GM23338 (cell line): ENCODE measurements around the gene SPATA25. TPM values are rescaled to one million over a fixed set of nuclear protein-coding genes. Genes with fewer than 3 reads are reported as not detected.
A peak's percentile ranks its signal among the peaks of the same experiment; 100 is the strongest.

ENCODE experiments used
- ATAC-seq: fragments of 200-7000 bp; cut with Tn5 transposase; 3 replicates; pipeline ENCODE4 v1.9.1; 2020
- DNase-seq: peaks from one replicate; pipeline ENCODE4 v3.0.0-alpha.2; 2015; ENCODE audit warnings: low spot score
- H2AFZ ChIP-seq: fragments of 200-600 bp; sonication (generic); 2 replicates; pipeline ENCODE4 v1.8.0; 2016; ENCODE audit warnings: antibody characterized with exemption, mild to moderate bottlenecking, moderate library complexity
- H3F3A ChIP-seq: fragments of 200-600 bp; sonication (generic); replicated peaks from 2 replicates; pipeline ENCODE4 v1.8.0; 2017; ENCODE audit warnings: antibody characterized with exemption, mixed run types, low read depth
- H3K27ac ChIP-seq: fragments of 200-600 bp; sonication (generic); 2 replicates; pipeline ENCODE4 v1.6.1; 2016; ENCODE audit warnings: low read depth
- H3K27me3 ChIP-seq: fragments of 200-600 bp; sonication (generic); 2 replicates; pipeline ENCODE4 v1.8.0; 2016; ENCODE audit warnings: mild to moderate bottlenecking, mixed run types, moderate library complexity; ENCODE audit not compliant: insufficient read depth
- H3K36me3 ChIP-seq: fragments of 200-600 bp; sonication (generic); 2 replicates; pipeline ENCODE4 v1.8.0; 2016; ENCODE audit warnings: mild to moderate bottlenecking; ENCODE audit not compliant: insufficient read depth
- H3K4me1 ChIP-seq: fragments of 200-600 bp; sonication (generic); 2 replicates; pipeline ENCODE4 v1.8.0; 2016; ENCODE audit warnings: mild to moderate bottlenecking, moderate library complexity; ENCODE audit not compliant: insufficient read depth
- H3K4me2 ChIP-seq: fragments of 200-600 bp; sonication (generic); 2 replicates; pipeline ENCODE4 v1.7.1; 2017; ENCODE audit warnings: mixed run types
- H3K4me3 ChIP-seq: fragments of 200-600 bp; sonication (generic); 2 replicates; pipeline ENCODE4 v1.6.1; 2016; ENCODE audit warnings: mixed run types
- H3K79me2 ChIP-seq: fragments of 200-600 bp; sonication (generic); replicated peaks from 2 replicates; pipeline ENCODE4 v1.8.0; 2017; ENCODE audit warnings: mild to moderate bottlenecking; ENCODE audit not compliant: insufficient read depth
- H3K9me2 ChIP-seq: fragments of 200-600 bp; sonication (generic); 2 replicates; pipeline ENCODE4 v1.8.0; 2017; ENCODE audit not compliant: insufficient read depth
- H4K20me1 ChIP-seq: fragments of 200-600 bp; sonication (generic); replicated peaks from 2 replicates; pipeline ENCODE4 v1.8.0; 2017; ENCODE audit warnings: mild to moderate bottlenecking; ENCODE audit not compliant: insufficient read depth
- H3K27ac Mint-ChIP-seq: 2 replicates; pipeline ENCODE4 v1.8.0; 2020; ENCODE audit warnings: inconsistent platforms, mild to moderate bottlenecking, moderate library complexity, mixed read lengths
- H3K27me3 Mint-ChIP-seq: 3 replicates; pipeline ENCODE4 v1.8.0; 2022; ENCODE audit warnings: low read depth, mild to moderate bottlenecking, moderate library complexity, mixed read lengths, inconsistent platforms; ENCODE audit not compliant: insufficient read depth, poor library complexity
- H3K36me3 Mint-ChIP-seq: 3 replicates; pipeline ENCODE4 v1.8.0; 2021; ENCODE audit warnings: low read depth, mild to moderate bottlenecking, inconsistent platforms, moderate library complexity, mixed read lengths
- H3K4me1 Mint-ChIP-seq: 3 replicates; pipeline ENCODE4 v1.8.0; 2020; ENCODE audit warnings: mild to moderate bottlenecking, inconsistent platforms, mixed read lengths
- H3K4me3 Mint-ChIP-seq: 3 replicates; pipeline ENCODE4 v1.8.0; 2021; ENCODE audit warnings: moderate library complexity, mild to moderate bottlenecking, inconsistent platforms, mixed read lengths
- H3K9me3 Mint-ChIP-seq: 3 replicates; pipeline ENCODE4 v1.8.0; 2020; ENCODE audit warnings: moderate library complexity, mild to moderate bottlenecking, inconsistent platforms, mixed read lengths
- CREB1 ChIP-seq: fragments of 250-450 bp; sonication (Bioruptor Pico); IDR thresholded peaks from 2 replicates; pipeline ENCODE4 v1.5.0; 2020; ENCODE audit warnings: low read depth, mild to moderate bottlenecking, moderate library complexity
- CTCF ChIP-seq, 2 experiments: fragments of 200-600 bp in 1 of 2; sonication (generic) in 1 of 2; conservative IDR thresholded peaks; 2 replicates each; pipeline versions ENCODE4 v1.5.1 to v1.6.1; 2016 to 2017; ENCODE audit warnings: antibody characterized with exemption in 2 of 2, low read depth in 2 of 2, mild to moderate bottlenecking in 2 of 2, moderate library complexity in 1 of 2
- ETS1 ChIP-seq: IDR thresholded peaks from 2 replicates; pipeline ENCODE4 v1.6.1; 2016; ENCODE audit warnings: antibody characterized with exemption
- EZH2 ChIP-seq: fragments of 200-600 bp; sonication (generic); IDR thresholded peaks from one replicate; pipeline ENCODE4 v1.8.0; 2017; ENCODE audit warnings: antibody characterized with exemption, mild to moderate bottlenecking, low read depth; ENCODE audit not compliant: unreplicated experiment
- EZH2phosphoT487 ChIP-seq: fragments of 200-600 bp; sonication (generic); IDR thresholded peaks from one replicate; pipeline ENCODE4 v1.8.1; 2018; ENCODE audit warnings: antibody characterized with exemption; ENCODE audit not compliant: unreplicated experiment
- JUNB ChIP-seq: IDR thresholded peaks from one replicate; pipeline ENCODE4 v1.6.1; 2016; ENCODE audit warnings: antibody characterized with exemption; ENCODE audit not compliant: unreplicated experiment
- NANOG ChIP-seq: IDR thresholded peaks from 2 replicates; pipeline ENCODE4 v1.6.1; 2016; ENCODE audit warnings: antibody characterized with exemption, borderline replicate concordance
- POLR2AphosphoS5 ChIP-seq: IDR thresholded peaks from 2 replicates; pipeline ENCODE4 v1.6.1; 2016; ENCODE audit warnings: antibody characterized with exemption, low read depth
- REST ChIP-seq: IDR thresholded peaks from one replicate; pipeline ENCODE4 v1.6.1; 2018; ENCODE audit warnings: antibody characterized with exemption; ENCODE audit not compliant: unreplicated experiment
- STAT1 ChIP-seq: IDR thresholded peaks from one replicate; pipeline ENCODE4 v1.6.1; 2016; ENCODE audit warnings: antibody characterized with exemption; ENCODE audit not compliant: unreplicated experiment
- ZNF114 ChIP-seq: fragments of 250-450 bp; sonication (Bioruptor Pico); IDR thresholded peaks from 2 replicates; pipeline ENCODE4 v1.5.0; 2020; ENCODE audit warnings: mild to moderate bottlenecking, moderate library complexity
- ZNF331 ChIP-seq: fragments of 250-450 bp; sonication (Bioruptor Pico); IDR thresholded peaks from 2 replicates; pipeline ENCODE4 v1.5.0; 2020; ENCODE audit warnings: low read depth, mild to moderate bottlenecking, moderate library complexity
- polyA plus RNA-seq: library from polyadenylated mRNA; unstranded; fragments of >200 nt; fragmentation: Nextera tagmentation; extraction: Ambion mirVana; gene quantifications from 2 replicates; pipeline ENCODE4 v1.2.1, GENCODE V29; 2016
- total RNA-seq: library from RNA; depleted of rRNA; stranded (reverse); fragments of >200 nt; shearing (Covaris generic); gene quantifications from 2 replicates; pipeline ENCODE4 v1.2.3, GENCODE V29; 2014

SPATA25 gene
- total and polyA plus RNA-seq, 2 experiments from 2014 or later = 7.5 TPM; not detected in 1

DNA sequence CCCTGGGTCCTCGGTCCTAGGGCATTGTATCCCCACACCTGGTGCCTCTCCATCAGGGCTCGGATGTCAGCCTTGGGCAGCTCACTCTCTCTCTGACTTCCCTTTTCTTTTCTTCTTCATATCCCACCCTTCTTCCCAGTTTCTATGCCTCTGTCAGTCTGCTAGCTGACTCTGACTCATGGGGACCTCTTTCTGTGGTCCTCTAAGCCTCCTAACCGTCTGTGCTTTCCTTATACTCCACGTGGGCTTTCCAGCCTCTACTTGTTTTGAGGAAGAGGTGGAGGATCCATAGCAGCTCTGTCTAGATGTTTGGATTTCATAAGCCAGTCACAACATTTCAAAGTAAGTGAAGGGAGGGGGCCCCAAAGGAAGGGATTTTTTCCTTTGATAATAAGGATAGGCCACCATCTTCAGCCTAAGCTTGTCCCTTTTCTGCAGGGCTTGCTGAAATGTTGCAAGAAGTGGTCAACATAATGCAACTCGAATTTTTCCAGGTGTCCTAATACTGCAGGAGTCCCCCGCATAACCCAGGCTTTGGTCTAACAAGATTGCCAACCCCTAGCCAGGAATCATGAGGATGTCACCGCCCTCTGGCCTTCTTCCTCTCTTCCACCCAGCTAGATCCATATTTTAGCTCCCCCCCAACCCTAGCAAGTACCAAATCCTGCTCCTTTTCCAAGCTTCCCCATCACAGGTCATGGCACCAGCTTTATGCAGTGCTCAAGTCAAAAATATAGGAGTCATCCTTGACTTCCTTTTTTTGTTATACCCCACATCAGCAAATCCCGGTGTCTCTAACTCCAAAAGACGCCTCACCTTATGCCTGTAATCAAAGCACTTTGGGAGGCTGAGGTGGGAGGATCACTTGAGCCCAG, 33.3 kb upstream of the SPATA25 start:
- peak overlapping the region; percentile 56 for H2AFZ ChIP-seq
- peaks cover 19% of the 10 kb centered on the region for H3K4me1 Mint-ChIP-seq
- no peaks in the 10 kb centered on the region for H3K27me3 ChIP-seq
- no peaks in the 10 kb centered on the region for H3K4me1 ChIP-seq
- no peaks in the 10 kb centered on the region for H3K9me2 ChIP-seq
- no peaks in the 10 kb centered on the region for H3K79me2 ChIP-seq
- no peaks in the 10 kb centered on the region for H3F3A ChIP-seq
- H3K27me3 Mint-ChIP-seq = peaks cover 7% of the 10 kb centered on the region
- TF ChIP-seq ETS1 = no peak
- TF ChIP-seq POLR2AphosphoS5 = no peak
- TF ChIP-seq CREB1 = no peak
- no peak for TF ChIP-seq ZNF331 (CRISPR knock-in tag)
- TF ChIP-seq EZH2phosphoT487 = no peak
- no peak for TF ChIP-seq STAT1
- H3K36me3 Mint-ChIP-seq = no peaks in the 10 kb centered on the region
- DNase-seq (no peak), ATAC-seq (peak; percentile 32; the same call in 1 of the 3 replicates)
- H3K36me3 ChIP-seq = no peaks in the 10 kb centered on the region
- H3K27ac ChIP-seq = no peak overlapping the region
- no peak overlapping the region for H3K4me3 ChIP-seq
- H3K4me2 ChIP-seq = no peak overlapping the region
- no peak overlapping the region; the same call in 2 of the 3 replicates for H3K4me3 Mint-ChIP-seq
- H3K9me3 Mint-ChIP-seq = no peaks in the 10 kb centered on the region
- no peak overlapping the region for H3K27ac Mint-ChIP-seq
- H4K20me1 ChIP-seq = no peaks in the 10 kb centered on the region

GRCh38 chr20:45919542-45920399, 32.3 kb upstream of the SPATA25 start:
- H3K27ac Mint-ChIP-seq = no peak overlapping the region
- Histone ChIP-seq H3K4me3 (no peak overlapping the region), H4K20me1 (no peaks in the 10 kb centered on the region), H3K79me2 (no peaks in the 10 kb centered on the region), H3K4me1 (no peaks in the 10 kb centered on the region), H2AFZ (0 out of 2 replicates have a peak overlapping the region, but pooled peaks have one; percentile 56), H3K4me2 (no peak overlapping the region), H3K36me3 (no peaks in the 10 kb centered on the region), H3K9me2 (no peaks in the 10 kb centered on the region), H3K27ac (no peak overlapping the region), H3K27me3 (no peaks in the 10 kb centered on the region), H3F3A (no peaks in the 10 kb centered on the region)
- peaks cover 13% of the 10 kb centered on the region for H3K4me1 Mint-ChIP-seq
- ATAC-seq = peak; percentile 33; the same call in 2 of the 3 replicates
- H3K27me3 Mint-ChIP-seq = peaks cover 7% of the 10 kb centered on the region
- no peak for DNase-seq
- no peaks in the 10 kb centered on the region for H3K9me3 Mint-ChIP-seq
- H3K36me3 Mint-ChIP-seq = no peaks in the 10 kb centered on the region
- H3K4me3 Mint-ChIP-seq = no peak overlapping the region
- TF ChIP-seq REST (no peak), ZNF331 (CRISPR knock-in tag) (no peak), JUNB (no peak), CREB1 (no peak), POLR2AphosphoS5 (no peak), STAT1 (no peak), NANOG (no peak), CTCF (conservative IDR thresholded peaks at IDR 0.05; ENCODE audit: low read depth in 2 of 2) (no peak), ETS1 (no peak), EZH2 (no peak), EZH2phosphoT487 (no peak), ZNF114 (CRISPR knock-in tag) (no peak)
